ENCODE data around the gene PRPF6. TPM values are rescaled to one million over a fixed set of nuclear protein-coding genes. Genes with fewer than 3 reads are reported as not detected.
A peak's percentile ranks its signal among the peaks of the same experiment; 100 is the strongest.

The PRPF6 gene
- total and polyA plus RNA-seq, 2 of the 13 experiments (the other 11 are each of a cell fraction or from before 2014, with no cell fraction given): 63.7 to 101 TPM

DNA sequence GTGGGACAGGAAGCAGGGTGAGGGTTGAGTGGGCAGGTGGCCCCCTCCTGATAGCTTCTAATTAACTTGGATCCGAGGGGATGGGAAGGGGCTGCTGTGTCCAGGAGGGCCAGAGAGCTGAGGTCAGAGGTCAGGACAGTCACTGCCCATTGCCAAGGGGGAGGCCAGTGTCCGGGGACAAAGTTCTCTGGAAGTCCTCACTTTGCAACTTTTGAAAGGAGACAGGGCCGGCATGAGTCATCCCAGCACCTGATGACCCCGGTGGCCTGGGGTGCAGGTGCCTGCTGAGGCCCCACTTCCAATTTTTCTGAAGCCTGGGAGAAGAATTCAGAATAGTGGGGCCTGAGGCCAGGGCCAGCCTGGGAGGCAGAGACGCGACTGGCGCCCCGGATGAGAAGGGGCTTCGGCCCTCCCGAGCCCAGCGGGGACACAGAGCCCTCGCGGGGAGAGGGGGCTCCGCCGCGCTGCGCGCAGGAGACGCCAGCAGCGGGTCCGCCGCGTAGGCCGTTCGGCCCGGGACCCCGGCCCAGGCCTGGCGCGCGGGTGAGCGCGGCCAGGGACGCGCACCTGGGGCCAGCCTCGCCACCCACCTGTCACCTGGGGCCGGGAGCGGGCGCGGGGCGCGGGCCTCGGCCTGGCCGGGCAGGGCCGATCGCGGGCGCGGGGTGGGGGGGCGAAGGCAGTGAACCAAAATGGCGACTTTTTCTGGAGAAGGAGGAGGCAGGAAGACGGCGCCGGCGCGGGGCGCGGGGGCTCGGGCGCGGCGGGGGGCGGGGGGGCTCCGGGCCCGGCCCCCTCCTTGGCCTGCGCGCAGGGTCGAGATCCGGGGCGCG lies 11.8 kb upstream of the PRPF6 start (continued):
- TF ChIP-seq ZNF609 (CRISPR knock-in tag; IDR thresholded peaks at IDR 0.05; ENCODE audit: borderline replicate concordance) (peak; percentile 74; the same call in 1 of the 2 replicates), ZNF513 (CRISPR knock-in tag; conservative IDR thresholded peaks at IDR 0.05) (0 out of 2 replicates have a peak, but pooled peaks have one; percentile 18), ZNF576 (CRISPR knock-in tag; IDR thresholded peaks at IDR 0.05) (peak; percentile 35; the same call in 1 of the 2 replicates), POLR2G (IDR thresholded peaks at IDR 0.05; ENCODE audit: low read depth, low read length) (peak; percentile 81), GABPB1 (CRISPR knock-in tag; IDR thresholded peaks at IDR 0.05) (peak; percentile 59; the same call in 1 of the 2 replicates), ZNF260 (CRISPR knock-in tag; IDR thresholded peaks at IDR 0.05; ENCODE audit: borderline replicate concordance, low read depth) (no peak), ZNF709 (CRISPR knock-in tag; IDR thresholded peaks at IDR 0.05) (peak; percentile 80; the same call in 1 of the 2 replicates), SMAD3 (CRISPR knock-in tag; IDR thresholded peaks at IDR 0.05) (peak; percentile 78), IKZF1 (IDR thresholded peaks at IDR 0.05) (no peak), ZNF430 (CRISPR knock-in tag; IDR thresholded peaks at IDR 0.05) (peak; percentile 92; the same call in 1 of the 2 replicates), STAT5B (CRISPR knock-in tag; IDR thresholded peaks at IDR 0.05) (peak; percentile 18; the same call in 1 of the 2 replicates), ZNF142 (CRISPR knock-in tag; IDR thresholded peaks at IDR 0.05) (0 out of 2 replicates have a peak, but pooled peaks have one; percentile 57), SNAPC2 (CRISPR knock-in tag; IDR thresholded peaks at IDR 0.05) (peak; percentile 67; the same call in 1 of the 2 replicates), ZBTB7B (CRISPR knock-in tag; IDR thresholded peaks at IDR 0.05) (peak; percentile 94)

All from HepG2 (cell line).